ENCODE data around the gene ASIC2. TPM values are rescaled to one million over a fixed set of nuclear protein-coding genes. Genes with fewer than 3 reads are reported as not detected.
"Not testable (repeated sequence)": the region's sequence is repeated elsewhere in the genome, so short reads cannot be mapped to it uniquely, and the experiment has no call there.

ASIC2 gene
- polyA plus RNA-seq, 3 donors, result 0.10 TPM; not detected in 2

DNA sequence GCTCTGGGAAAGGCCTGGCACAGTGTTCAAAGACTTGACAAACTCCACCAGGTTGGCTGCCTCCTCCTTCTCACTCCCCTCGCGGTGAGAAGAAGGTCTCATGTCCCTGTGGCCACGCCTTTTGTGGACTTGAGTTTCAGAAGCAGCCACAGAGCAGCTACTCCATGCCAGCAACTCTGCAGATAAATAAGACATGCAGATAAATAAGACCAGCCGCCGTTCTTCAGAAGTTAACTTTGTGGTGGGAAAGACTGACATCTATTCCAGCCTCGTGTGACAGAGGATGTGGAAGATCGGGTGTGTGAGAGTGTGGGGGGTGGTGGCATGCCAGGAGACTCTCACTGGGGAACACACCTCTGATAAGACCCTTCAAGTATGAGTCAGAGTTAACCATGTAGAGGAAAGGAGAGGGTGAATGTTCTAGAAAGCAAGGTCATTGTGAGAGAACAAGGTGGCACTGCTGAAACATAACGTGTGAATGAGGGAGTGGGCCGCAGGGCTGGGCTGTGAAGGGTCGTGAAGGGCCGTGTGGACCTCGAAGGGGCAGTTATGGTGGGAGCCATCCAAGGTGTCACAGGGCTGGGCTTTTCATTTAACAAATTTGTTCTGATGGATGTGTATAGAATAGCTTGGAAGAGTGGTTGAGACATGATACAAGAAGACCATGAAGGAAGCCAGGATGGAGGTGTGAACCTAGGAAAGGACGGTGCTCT is 300.6 kb downstream of the ASIC2 start:
- no peak overlapping the region for H3K27ac ChIP-seq (ENCODE audit: low read depth, low read length)
- 39 to 67% (median 67%) methylated on average over 13 of the region's 13 CpGs for WGBS, 3 donors

DNA sequence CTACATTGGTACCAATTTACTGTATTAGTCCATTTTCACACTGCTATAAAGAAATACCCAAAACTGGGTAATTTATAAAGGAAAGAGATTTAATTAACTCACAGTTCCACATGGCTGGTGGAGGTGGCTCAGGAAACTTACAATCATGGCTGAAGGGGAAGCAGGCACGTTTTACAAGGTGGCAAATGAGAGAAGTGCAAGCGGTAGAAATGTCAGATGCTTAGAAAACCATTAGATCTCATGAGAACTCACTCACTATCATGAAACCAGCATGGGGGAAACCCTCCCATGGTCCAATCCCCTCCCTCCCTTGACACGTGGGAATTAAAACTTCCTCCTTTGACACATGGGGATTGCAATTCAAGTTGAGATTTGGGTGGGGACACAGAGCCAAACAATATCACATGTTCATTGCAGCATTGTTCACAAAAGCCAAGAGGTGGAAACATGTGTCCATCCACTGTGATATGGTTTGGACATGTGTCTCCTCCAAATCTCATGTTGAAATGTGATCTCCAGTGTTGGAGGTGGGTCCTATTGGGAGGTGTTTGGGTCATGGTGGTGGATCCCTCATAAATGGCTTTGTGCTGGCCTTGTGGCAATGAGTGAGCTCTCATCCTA is 304.5 kb downstream of the ASIC2 start:
- H3K27ac ChIP-seq (ENCODE audit: low read depth, low read length), result no peak overlapping the region
- WGBS, 3 donors, result 66 to 90% (median 76%) methylated on average over 3 of the region's 3 CpGs

DNA sequence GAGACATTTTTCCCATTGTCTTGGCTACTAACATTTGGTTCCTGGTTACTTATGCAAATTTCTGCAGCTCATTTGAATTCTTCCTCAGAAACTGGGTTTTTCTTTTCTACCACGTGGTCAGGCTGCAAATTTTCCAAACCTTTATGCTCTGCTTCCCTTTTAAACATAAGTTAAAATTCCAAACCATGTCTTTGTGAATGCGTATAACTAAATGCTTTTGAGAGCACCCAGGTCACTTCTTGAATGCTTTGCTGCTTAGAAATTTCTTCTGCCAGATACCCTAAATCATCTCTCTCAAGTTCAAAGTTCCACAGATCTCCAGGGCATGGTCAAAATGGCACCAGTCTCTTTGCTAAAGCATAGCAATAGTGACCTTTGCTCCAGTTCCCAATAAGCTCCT is 305.2 kb downstream of the ASIC2 start:
- not testable (repeated sequence) for H3K27ac ChIP-seq (ENCODE audit: low read depth, low read length)
- 62 to 66% (median 62%) methylated on average over 2 of the region's 2 CpGs for WGBS, 3 donors

DNA sequence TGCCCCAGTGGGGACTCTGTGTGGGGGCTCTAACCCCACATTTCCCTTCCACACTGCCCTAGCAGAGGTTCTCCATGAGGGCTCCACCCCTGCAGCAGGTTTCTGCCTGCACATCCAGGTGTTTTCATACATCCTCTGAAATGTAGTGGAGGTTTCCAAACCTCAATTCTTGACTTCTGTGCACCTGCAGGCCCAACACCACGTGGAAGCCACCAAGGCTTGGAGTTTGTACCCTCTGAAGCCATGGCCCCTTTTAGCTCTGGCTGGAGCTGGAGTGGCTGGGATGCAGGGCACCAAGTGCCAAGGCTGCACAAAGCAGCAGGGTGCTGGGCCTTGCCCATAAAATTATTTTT is 305.7 kb downstream of the ASIC2 start:
- 30 to 56% (median 45%) methylated on average over 1 of the region's 1 CpG for WGBS, 3 donors
- not testable (repeated sequence) for H3K27ac ChIP-seq (ENCODE audit: low read depth, low read length)

DNA sequence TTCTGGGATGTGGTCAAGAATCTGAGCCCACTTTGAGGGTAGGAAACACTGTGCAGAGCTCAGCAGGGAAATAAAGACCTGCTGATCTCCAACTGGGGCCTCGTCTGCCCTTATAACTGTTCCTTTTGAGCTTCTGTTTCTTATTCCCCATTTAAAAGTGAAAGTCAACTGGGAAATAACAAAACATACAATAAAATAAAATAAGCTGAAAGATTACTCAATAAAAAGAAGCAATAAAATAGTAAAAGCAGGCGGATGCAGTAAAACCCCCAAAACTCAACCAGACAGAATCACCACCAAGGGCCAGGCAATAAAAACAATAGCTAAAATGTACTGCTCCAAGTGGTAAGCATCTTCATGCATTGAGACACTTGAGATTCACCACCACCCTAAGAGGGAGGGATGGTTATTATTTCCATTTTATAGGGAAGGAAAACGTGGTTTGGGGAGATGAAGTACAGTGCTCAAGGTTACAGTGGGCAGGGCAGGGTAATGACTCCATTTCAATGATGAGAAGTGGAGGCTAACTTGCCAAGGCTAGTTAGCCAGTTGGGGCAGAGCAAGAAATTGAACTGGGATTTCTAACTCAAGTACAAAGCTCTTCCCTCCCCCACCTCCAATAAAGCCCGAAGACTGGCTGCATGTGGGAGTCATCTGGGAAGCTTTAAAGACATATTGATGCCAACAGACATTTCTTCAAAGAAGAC is 307.9 kb downstream of the ASIC2 start:
- H3K27ac ChIP-seq (ENCODE audit: low read depth, low read length), result no peak overlapping the region
- WGBS, 3 donors, result 53 to 78% (median 73%) methylated on average over 4 of the region's 4 CpGs

DNA sequence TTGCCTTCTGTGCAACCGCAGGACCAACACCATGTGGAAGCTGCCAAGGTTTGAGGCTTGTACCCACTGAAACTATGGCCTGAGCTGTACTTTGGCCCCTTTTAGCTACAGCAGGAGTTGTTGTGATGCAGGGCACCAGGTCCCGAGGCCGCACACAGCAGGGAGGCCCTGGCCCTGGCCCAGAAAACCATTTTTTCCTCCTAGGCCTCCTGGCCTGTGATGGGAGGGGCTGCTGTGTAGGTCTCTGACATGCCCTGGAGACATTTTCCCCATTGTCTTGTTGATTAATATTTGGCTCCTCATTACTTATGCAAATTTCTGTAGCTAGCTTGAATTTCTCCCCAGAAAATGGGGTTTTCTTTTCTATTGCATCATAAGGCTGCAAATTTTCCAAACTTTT is 311.5 kb downstream of the ASIC2 start:
- H3K27ac ChIP-seq (ENCODE audit: low read depth, low read length), result not testable (repeated sequence)
- 62 to 96% (median 84%) methylated on average over 3 of the region's 3 CpGs for WGBS, 3 donors

DNA sequence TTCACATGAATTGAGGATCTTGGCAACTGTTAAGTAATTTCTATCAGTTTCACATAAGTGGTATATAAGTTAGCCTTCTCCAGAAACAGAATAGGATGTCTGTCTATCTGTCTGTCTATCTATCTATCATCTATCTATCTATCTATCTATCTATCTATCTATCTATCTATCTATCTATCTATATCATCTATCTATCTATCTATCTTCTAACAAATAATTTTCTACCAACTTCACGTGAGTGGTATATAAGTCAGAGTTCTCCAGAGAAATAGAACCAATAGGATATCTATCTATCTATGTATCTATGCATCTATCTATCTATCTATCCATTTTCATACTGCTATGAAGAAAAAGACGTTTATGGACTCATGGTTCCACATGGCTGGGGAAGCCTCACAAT is 312.9 kb downstream of the ASIC2 start:
- no peak overlapping the region for H3K27ac ChIP-seq (ENCODE audit: low read depth, low read length)
- 74 to 80% (median 79%) methylated on average over 2 of the region's 2 CpGs for WGBS, 3 donors

DNA sequence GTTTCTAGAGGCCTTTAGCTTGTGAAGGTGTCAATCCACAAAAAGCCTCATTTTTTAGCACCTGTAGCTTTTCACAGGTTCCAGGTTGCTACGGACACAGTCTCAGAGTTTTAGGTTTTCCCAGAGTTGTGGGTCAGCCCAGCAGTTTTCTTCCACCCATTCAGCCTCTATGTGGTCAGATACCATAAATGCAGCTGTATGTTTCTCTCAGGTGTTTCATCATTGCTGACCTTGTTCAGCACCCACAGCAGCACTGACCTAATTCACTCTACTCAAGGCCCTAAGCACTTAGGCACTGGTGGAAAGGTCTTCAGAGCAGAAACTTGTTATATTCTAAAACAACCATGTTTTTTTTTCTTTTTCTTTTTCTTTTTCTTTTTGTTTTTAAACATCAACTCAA is 316.5 kb downstream of the ASIC2 start:
- H3K27ac ChIP-seq (ENCODE audit: low read depth, low read length), result no peak overlapping the region
- WGBS, 3 donors, result 38 to 96% (median 93%) methylated on average over 1 of the region's 1 CpG

DNA sequence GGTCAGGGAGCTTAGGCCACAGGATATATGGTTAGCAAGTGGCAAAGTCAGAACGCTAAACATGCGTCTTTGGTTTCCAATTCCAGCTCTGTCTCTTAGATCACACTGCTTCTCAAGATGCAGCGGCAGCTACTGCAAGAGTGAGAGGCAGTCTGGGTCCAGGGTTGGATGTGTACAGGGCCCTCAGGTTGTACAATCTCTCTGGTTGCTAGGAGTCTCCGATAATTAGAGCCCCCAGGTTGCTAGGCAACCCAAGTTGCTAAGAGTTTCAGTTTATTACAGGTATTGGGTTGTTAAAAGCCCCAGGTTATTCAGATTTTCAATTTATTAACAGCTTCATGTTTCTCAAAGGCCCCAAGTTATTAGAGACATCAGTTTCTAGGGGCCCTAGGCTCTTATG is 317.0 kb downstream of the ASIC2 start:
- no peak overlapping the region for H3K27ac ChIP-seq (ENCODE audit: low read depth, low read length)
- WGBS, 3 donors, result 56 to 71% (median 68%) methylated on average over 4 of the region's 4 CpGs

DNA sequence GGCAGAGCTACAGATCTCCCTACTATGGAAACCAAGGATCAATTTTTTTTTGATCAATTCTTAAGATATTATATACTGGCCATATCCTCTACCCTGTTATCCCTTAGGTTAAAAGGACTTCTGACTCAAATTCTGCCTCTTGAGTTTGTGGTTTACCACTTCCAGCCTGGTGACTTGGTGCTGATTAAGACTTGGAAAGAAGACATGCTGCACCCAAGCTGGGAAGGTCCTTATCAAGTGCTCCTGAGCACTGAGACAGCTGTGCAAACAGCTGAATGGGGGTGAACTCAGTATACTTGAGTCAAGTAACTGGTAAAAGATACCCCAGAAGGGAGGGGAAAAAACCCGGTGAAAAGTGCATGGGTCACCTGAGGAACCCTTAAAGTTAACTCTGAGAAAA is 321.9 kb downstream of the ASIC2 start:
- H3K27ac ChIP-seq (ENCODE audit: low read depth, low read length), result no peak overlapping the region
- 31 to 57% (median 42%) methylated on average over 1 of the region's 1 CpG for WGBS, 3 donors

DNA sequence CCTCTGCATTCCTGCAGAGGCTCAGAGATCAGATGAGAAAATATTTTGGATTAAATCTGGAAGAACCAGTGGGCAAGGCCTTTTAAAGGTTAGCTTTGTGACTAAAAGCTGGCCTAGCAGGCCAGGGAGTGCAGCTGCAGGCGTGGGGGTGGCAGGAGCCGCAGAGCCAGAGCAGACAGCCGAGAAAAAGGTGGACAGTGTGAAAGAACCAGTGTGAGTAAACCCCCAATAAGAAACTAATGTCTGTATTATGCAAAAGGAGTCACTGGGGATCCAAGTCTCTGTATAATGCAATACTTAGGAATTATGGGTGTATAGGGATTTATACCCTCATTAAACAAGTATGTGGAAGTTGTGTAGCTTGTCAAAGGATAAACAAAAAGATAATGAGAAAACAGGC is 322.8 kb downstream of the ASIC2 start:
- WGBS, 3 donors, result 31 to 59% (median 58%) methylated on average over 3 of the region's 3 CpGs
- H3K27ac ChIP-seq (ENCODE audit: low read depth, low read length), result no peak overlapping the region

DNA sequence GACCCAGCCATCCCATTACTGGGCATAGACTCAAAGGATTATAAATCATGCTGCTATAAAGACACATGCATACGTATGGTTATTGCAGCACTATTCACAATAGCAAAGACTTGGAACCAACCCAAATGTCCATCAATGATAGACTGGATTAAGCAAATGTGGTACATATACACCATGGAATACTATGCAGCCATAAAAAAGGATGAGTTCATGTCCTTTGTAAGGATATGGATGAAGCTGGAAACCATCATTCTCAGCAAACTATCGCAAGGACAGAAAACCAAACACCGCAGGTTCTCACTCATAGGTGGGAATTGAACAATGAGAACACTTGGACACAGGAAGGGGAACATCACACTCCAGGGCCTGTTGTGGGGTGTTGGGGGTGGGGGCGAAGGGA is 323.9 kb downstream of the ASIC2 start:
- H3K27ac ChIP-seq (ENCODE audit: low read depth, low read length), result not testable (repeated sequence)
- 73 to 91% (median 89%) methylated on average over 4 of the region's 4 CpGs for WGBS, 3 donors

DNA sequence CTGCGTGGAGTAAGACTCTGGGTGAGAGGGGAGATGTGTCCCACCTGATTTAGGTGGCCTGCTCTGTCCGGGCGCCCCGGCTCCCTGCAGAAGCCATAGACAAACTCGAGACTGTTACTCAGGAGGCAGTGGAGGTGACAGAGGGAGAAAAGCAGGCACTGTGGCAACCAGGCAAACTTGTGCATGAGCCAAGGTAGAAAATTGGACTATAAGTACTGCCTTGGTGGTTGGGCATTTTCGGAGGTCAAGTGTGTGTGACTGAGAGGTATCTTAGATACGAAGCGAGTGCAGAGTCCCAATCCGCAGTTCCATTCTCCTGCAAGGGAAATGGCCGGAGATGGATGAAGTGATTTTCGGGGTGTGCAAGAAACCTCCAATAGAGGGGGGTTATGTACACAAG is 328.6 kb downstream of the ASIC2 start:
- 81 to 85% (median 82%) methylated on average over 11 of the region's 11 CpGs for WGBS, 3 donors
- no peak overlapping the region for H3K27ac ChIP-seq (ENCODE audit: low read depth, low read length)
